K562 (cell line): Measurements from ENCODE around the gene RGS14. TPM values are rescaled to one million over a fixed set of nuclear protein-coding genes. Genes with fewer than 3 reads are reported as not detected.

ENCODE experiments used
- HDAC3 ChIP-seq: fragments of 450-650 bp; IDR thresholded peaks from 2 replicates; pipeline ENCODE4 v1.6.1; 2018; ENCODE audit warnings: borderline replicate concordance, mild to moderate bottlenecking, moderate library complexity; ENCODE audit not compliant: partially characterized antibody
- JUND ChIP-seq, 2 experiments: IDR thresholded peaks; 2 replicates in 1 of 2; 3 replicates in 1 of 2; pipeline ENCODE4 v1.6.1; 2011; ENCODE audit warnings: borderline replicate concordance in 2 of 2, low read depth in 2 of 2, low read length in 2 of 2, improper control_type of control experiment in 1 of 2, missing biosample characterization in 1 of 2, missing genetic modification characterization in 1 of 2, missing genetic modification reagents in 1 of 2
- MEF2D ChIP-seq: conservative IDR thresholded peaks from 2 replicates; pipeline ENCODE4 v1.6.1; 2016; ENCODE audit warnings: low read depth, missing genetic modification characterization, missing compliant biosample characterization
- NR2C1 ChIP-seq, 2 experiments: fragments of 450-650 bp; IDR thresholded peaks; 2 replicates each; pipeline ENCODE4 v1.6.1; 2017; ENCODE audit warnings: mild to moderate bottlenecking in 2 of 2, antibody characterized with exemption in 1 of 2, inconsistent platforms in 1 of 2, missing compliant biosample characterization in 1 of 2, missing genetic modification characterization in 1 of 2
- NR2F6 ChIP-seq: fragments of 450-650 bp; formaldehyde crosslinking; IDR thresholded peaks from 2 replicates; pipeline ENCODE4 v1.4.0; 2020; ENCODE audit warnings: mild to moderate bottlenecking
- PCBP1 ChIP-seq: fragments of 200-400 bp; formaldehyde crosslinking; IDR thresholded peaks from 2 replicates; pipeline ENCODE4 v1.6.1; 2018; ENCODE audit warnings: mild to moderate bottlenecking, low read depth, low read length; ENCODE audit not compliant: poor library complexity, severe bottlenecking
- PHF20 ChIP-seq: fragments of 450-650 bp; IDR thresholded peaks from 2 replicates; pipeline ENCODE4 v1.6.1; 2018; ENCODE audit not compliant: partially characterized antibody
- RHOXF2B ChIP-seq: fragments of 250-450 bp; sonication (Bioruptor Pico); conservative IDR thresholded peaks from 2 replicates; pipeline ENCODE4 v1.5.1; 2021
- SIRT6 ChIP-seq: IDR thresholded peaks from one replicate; pipeline ENCODE4 v1.6.1; 2012; ENCODE audit warnings: low read depth, mild to moderate bottlenecking, control low read depth, inconsistent platforms, low read length, moderate library complexity
- TAF9B ChIP-seq: fragments of 450-650 bp; IDR thresholded peaks from 2 replicates; pipeline ENCODE4 v1.6.1; 2018; ENCODE audit warnings: mild to moderate bottlenecking; ENCODE audit not compliant: partially characterized antibody
- TCF3 ChIP-seq: sonication (generic); formaldehyde crosslinking; IDR thresholded peaks from 2 replicates; pipeline ENCODE4 v1.4.0; 2020; ENCODE audit warnings: mild to moderate bottlenecking, missing genetic modification reagents
- THRAP3 ChIP-seq: fragments of 450-650 bp; IDR thresholded peaks from 2 replicates; pipeline ENCODE4 v1.6.1; 2016; ENCODE audit warnings: mild to moderate bottlenecking, inconsistent platforms, borderline replicate concordance
- ZBTB1 ChIP-seq: sonication (generic); formaldehyde crosslinking; IDR thresholded peaks from 2 replicates; pipeline ENCODE4 v1.8.1; 2023; ENCODE audit warnings: missing genetic modification reagents, low read depth, mild to moderate bottlenecking, borderline replicate concordance
- ZBTB7A ChIP-seq: IDR thresholded peaks from 2 replicates; pipeline ENCODE4 v1.6.1; 2011; ENCODE audit warnings: low read depth, mild to moderate bottlenecking, low read length, moderate library complexity, borderline replicate concordance; ENCODE audit not compliant: control insufficient read depth
- ZNF197 ChIP-seq: fragments of 200-800 bp; sonication (Bioruptor generic); IDR thresholded peaks from 2 replicates; pipeline ENCODE4 v1.6.1; 2016; ENCODE audit warnings: low read depth, missing genetic modification characterization, missing compliant biosample characterization
- ZNF274 ChIP-seq: IDR thresholded peaks from 2 replicates; pipeline ENCODE4 v1.6.1; 2011; ENCODE audit warnings: low read depth, mild to moderate bottlenecking, low read length, moderate library complexity, borderline replicate concordance
- ZNF589 ChIP-seq: fragments of 200-800 bp; sonication (Bioruptor generic); IDR thresholded peaks from 2 replicates; pipeline ENCODE4 v1.6.1; 2016; ENCODE audit warnings: low read depth, missing genetic modification characterization, missing compliant biosample characterization
- ZZZ3 ChIP-seq: fragments of 450-650 bp; IDR thresholded peaks from 2 replicates; pipeline ENCODE4 v1.6.1; 2016; ENCODE audit warnings: antibody characterized with exemption, mild to moderate bottlenecking, moderate library complexity
- polyA plus RNA-seq, 8 experiments: library from polyadenylated mRNA; depleted of rRNA in 4 of 8; stranded (reverse) in 5 of 8; unstranded in 3 of 8; fragments of >200 nt; fragmentation: Nextera tagmentation in 2 of 8; fragmentation: Illumina TruSeq in 1 of 8; extraction: Ambion mirVana in 2 of 8; extraction: Trizol in 1 of 8; gene quantifications; 2 replicates each; pipeline versions ENCODE4 v1.2.1 to v1.2.3, GENCODE V29; 2011 to 2014; ENCODE audit warnings: inconsistent platforms in 1 of 8, missing spikeins in 1 of 8
- total RNA-seq, 7 experiments: library from RNA; depleted of rRNA in 6 of 7; stranded (reverse); fragments of >200 nt in 6 of 7; fragmentation: Illumina TruSeq in 2 of 7; extraction: Trizol in 2 of 7; gene quantifications; 2 replicates each; pipeline versions ENCODE4 v1.2.1 to v1.2.3, GENCODE V29; 2011 to 2021; ENCODE audit warnings: low replicate concordance in 1 of 7
- TF ChIP-seq, protein P1 (sequence below): fragments of 250-450 bp; sonication (Bioruptor Pico); IDR thresholded peaks from 2 replicates; pipeline ENCODE4 v1.4.0; 2020
- TF ChIP-seq, protein P2 (sequence below): sonication (generic); formaldehyde crosslinking; IDR thresholded peaks from 2 replicates; pipeline ENCODE4 v1.9.0; 2022; ENCODE audit warnings: mild to moderate bottlenecking, missing genetic modification reagents

The RGS14 gene
- total and polyA plus RNA-seq, 9 of the 15 experiments (the other 6 are each of a cell fraction or from before 2014, with no cell fraction given), result 0.28 to 75.9 (median 34.5) TPM

- TF ChIP-seq ZNF274 (no peak), ZNF589 (no peak), ZZZ3 (no peak), PCBP1 (no peak), TCF3 (CRISPR knock-in tag) (no peak), HDAC3 (no peak), NR2C1 (IDR thresholded peaks at IDR 0.05) (no peak), NR2C1 (tag; IDR thresholded peaks at IDR 0.05) (0 out of 2 replicates have a peak, but pooled peaks have one; percentile 8), PHF20 (no peak), MEF2D (no peak), SIRT6 (no peak), RHOXF2B (CRISPR knock-in tag) (no peak), NR2F6 (CRISPR knock-in tag) (no peak), THRAP3 (no peak), JUND (IDR thresholded peaks at IDR 0.05; ENCODE audit: borderline replicate concordance, low read depth, low read length) (no peak), JUND (tag; IDR thresholded peaks at IDR 0.05; ENCODE audit: borderline replicate concordance, low read depth, low read length) (no peak), ZBTB1 (CRISPR knock-in tag) (no peak), ZBTB7A (0 out of 2 replicates have a peak, but pooled peaks have one; percentile 15), TAF9B (no peak), ZNF197 (0 out of 2 replicates have a peak, but pooled peaks have one; percentile 3)
- TF ChIP-seq, protein P1, sequence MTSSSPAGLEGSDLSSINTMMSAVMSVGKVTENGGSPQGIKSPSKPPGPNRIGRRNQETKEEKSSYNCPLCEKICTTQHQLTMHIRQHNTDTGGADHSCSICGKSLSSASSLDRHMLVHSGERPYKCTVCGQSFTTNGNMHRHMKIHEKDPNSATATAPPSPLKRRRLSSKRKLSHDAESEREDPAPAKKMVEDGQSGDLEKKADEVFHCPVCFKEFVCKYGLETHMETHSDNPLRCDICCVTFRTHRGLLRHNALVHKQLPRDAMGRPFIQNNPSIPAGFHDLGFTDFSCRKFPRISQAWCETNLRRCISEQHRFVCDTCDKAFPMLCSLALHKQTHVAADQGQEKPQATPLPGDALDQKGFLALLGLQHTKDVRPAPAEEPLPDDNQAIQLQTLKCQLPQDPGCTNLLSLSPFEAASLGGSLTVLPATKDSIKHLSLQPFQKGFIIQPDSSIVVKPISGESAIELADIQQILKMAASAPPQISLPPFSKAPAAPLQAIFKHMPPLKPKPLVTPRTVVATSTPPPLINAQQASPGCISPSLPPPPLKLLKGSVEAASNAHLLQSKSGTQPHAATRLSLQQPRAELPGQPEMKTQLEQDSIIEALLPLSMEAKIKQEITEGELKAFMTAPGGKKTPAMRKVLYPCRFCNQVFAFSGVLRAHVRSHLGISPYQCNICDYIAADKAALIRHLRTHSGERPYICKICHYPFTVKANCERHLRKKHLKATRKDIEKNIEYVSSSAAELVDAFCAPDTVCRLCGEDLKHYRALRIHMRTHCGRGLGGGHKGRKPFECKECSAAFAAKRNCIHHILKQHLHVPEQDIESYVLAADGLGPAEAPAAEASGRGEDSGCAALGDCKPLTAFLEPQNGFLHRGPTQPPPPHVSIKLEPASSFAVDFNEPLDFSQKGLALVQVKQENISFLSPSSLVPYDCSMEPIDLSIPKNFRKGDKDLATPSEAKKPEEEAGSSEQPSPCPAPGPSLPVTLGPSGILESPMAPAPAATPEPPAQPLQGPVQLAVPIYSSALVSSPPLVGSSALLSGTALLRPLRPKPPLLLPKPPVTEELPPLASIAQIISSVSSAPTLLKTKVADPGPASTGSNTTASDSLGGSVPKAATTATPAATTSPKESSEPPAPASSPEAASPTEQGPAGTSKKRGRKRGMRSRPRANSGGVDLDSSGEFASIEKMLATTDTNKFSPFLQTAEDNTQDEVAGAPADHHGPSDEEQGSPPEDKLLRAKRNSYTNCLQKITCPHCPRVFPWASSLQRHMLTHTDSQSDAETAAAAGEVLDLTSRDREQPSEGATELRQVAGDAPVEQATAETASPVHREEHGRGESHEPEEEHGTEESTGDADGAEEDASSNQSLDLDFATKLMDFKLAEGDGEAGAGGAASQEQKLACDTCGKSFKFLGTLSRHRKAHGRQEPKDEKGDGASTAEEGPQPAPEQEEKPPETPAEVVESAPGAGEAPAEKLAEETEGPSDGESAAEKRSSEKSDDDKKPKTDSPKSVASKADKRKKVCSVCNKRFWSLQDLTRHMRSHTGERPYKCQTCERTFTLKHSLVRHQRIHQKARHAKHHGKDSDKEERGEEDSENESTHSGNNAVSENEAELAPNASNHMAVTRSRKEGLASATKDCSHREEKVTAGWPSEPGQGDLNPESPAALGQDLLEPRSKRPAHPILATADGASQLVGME (CRISPR knock-in tag), result no peak
- TF ChIP-seq, protein P2, sequence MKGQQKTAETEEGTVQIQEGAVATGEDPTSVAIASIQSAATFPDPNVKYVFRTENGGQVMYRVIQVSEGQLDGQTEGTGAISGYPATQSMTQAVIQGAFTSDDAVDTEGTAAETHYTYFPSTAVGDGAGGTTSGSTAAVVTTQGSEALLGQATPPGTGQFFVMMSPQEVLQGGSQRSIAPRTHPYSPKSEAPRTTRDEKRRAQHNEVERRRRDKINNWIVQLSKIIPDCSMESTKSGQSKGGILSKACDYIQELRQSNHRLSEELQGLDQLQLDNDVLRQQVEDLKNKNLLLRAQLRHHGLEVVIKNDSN (CRISPR knock-in tag), result no peak
Observed at GRCh38 chr5:177377851-177378776, 20.4 kb downstream of the RGS14 start (continued).
